ENCODE data around the gene FAM81A.

Gene FAM81A

DNA sequence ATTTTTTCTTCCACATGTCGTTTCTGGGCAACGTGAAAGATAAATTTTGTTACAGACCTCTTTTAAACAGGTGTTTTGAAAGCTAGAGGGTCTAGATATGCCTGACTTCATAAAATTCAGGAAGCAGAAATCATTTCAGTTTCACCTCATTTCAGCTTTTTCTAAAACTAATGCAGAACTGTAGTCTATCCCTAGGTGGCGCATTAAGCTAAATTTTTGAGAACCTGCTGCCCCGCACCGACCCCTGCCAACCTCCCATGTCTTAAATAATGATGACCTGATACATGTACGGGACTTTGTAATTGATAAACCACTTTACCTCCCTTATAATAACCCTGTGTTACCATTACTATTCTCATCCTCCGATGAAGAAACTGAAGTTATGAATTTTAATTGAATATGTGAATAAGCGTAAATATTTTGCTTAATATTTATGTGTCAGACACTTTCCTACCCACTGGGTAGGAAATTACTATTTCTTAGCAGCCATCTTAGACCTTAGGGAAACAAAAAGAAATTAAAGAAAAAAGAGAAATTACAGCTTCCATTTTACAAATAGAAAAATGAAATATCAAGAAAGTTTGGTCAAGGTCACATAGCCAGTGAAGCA lies 94.9 kb downstream of the FAM81A start:
- no peak for DNase-seq (ENCODE audit: low spot score)
- TF ChIP-seq, protein P1, sequence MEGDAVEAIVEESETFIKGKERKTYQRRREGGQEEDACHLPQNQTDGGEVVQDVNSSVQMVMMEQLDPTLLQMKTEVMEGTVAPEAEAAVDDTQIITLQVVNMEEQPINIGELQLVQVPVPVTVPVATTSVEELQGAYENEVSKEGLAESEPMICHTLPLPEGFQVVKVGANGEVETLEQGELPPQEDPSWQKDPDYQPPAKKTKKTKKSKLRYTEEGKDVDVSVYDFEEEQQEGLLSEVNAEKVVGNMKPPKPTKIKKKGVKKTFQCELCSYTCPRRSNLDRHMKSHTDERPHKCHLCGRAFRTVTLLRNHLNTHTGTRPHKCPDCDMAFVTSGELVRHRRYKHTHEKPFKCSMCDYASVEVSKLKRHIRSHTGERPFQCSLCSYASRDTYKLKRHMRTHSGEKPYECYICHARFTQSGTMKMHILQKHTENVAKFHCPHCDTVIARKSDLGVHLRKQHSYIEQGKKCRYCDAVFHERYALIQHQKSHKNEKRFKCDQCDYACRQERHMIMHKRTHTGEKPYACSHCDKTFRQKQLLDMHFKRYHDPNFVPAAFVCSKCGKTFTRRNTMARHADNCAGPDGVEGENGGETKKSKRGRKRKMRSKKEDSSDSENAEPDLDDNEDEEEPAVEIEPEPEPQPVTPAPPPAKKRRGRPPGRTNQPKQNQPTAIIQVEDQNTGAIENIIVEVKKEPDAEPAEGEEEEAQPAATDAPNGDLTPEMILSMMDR (IDR thresholded peaks at IDR 0.05; ENCODE audit: borderline replicate concordance, control extremely low read depth, extremely low read depth, insufficient read depth, missing control alignments), result peak; percentile 50
- in situ Hi-C loops (cut with MboI; ENCODE audit: low sequenced_read_pairs, unreplicated experiment), result no loop called here

DNA sequence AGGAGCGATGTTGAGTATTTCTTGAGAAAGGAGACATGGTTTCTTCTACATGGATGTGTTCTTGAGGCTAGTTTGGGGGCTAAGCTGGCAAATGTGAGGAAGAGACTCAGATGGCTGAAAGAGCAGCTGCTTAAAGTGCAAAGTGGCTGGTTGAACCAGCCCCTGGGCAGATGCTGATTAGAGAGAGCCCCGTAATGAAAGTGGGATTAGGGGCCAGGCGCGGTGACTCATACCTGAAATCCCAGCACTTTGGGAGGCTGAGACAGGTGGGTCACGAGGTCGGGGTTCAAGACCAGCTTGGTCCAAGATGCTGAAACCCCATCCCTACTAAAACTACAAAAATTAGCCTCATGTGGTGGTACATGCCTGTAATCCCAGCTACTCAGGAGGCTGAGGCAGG lies 98.6 kb downstream of the FAM81A start:
- TF ChIP-seq, protein P1 (IDR thresholded peaks at IDR 0.05; ENCODE audit: borderline replicate concordance, control extremely low read depth, extremely low read depth, insufficient read depth, missing control alignments), result no peak
- no peak for DNase-seq (ENCODE audit: low spot score)
- in situ Hi-C loops (cut with MboI; ENCODE audit: low sequenced_read_pairs, unreplicated experiment), result no loop called here

DNA sequence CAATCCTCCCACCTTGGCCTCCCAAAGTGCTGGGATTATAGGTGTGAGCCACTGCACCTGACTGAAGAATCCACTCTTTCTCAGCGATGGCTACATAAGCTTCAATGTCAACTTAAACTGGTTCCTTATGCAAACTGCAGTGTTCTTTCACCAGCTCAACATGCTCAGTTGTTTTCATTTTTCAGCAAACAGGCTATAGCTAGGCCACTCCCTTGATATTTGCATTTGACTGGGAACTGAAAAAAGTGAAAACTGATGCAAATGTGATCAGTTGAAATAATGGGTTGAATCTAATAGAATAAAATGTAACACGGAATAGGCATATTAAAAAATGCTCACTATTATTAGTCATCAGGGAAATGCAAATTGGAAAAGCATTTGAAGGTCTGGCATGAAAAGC lies 99.4 kb downstream of the FAM81A start:
- in situ Hi-C loops (cut with MboI; ENCODE audit: low sequenced_read_pairs, unreplicated experiment), result no loop called here
- no peak for DNase-seq (ENCODE audit: low spot score)
- TF ChIP-seq, protein P1 (IDR thresholded peaks at IDR 0.05; ENCODE audit: borderline replicate concordance, control extremely low read depth, extremely low read depth, insufficient read depth, missing control alignments), result no peak

DNA sequence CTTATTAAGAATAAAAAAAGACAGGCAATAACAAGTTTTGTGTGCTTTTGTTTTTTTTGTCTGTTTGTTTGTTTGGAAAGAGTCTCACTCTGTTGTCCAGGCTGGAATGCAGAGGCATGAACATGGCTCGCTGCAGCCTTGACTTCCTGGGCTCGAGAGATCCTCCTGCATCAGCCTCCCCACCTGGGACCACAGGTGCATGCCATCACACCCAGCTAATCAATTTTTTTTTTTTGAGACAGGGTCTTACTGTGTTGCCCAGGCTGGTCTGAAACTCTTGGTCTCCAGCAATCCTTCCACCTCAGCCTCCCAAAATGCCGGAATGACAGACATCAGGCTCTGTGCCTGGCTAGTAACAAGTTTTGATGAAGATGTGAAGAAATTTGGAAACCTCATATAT lies 100.5 kb downstream of the FAM81A start:
- DNase-seq (ENCODE audit: low spot score), result no peak
- TF ChIP-seq, protein P1 (IDR thresholded peaks at IDR 0.05; ENCODE audit: borderline replicate concordance, control extremely low read depth, extremely low read depth, insufficient read depth, missing control alignments), result no peak
- in situ Hi-C loops (cut with MboI; ENCODE audit: low sequenced_read_pairs, unreplicated experiment), result no loop called here

- TF ChIP-seq, protein P1 (IDR thresholded peaks at IDR 0.05; ENCODE audit: borderline replicate concordance, control extremely low read depth, extremely low read depth, insufficient read depth, missing control alignments), result no peak
- no peak for DNase-seq (ENCODE audit: low spot score)
- in situ Hi-C loops (cut with MboI; ENCODE audit: low sequenced_read_pairs, unreplicated experiment), result loop anchor here (10.0 kb wide), 1 partner anchor 85 kb away; no protein-coding TSS in a partner anchor
These were observed 101.8 kb downstream of the FAM81A start for GRCh38 chr15:59539799-59540198.

DNA sequence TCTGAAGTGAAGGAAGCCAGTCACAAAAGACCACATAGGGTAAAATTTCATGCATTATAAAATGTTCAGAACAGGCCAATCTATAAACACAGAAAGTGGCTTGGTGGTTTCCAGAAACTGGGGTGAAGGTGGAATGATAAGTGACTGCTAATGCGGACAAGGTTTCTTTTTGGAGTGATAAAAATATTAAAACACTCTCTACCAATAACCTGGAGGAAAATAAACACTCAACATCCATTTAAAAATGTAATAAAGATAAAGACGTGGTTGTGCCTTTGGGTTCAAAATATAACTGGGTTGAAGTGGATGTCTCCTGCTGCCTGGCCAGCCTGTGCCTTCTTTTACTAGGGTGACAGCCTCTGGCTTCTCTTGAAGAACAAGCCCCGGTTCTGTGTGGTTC lies 102.7 kb downstream of the FAM81A start:
- TF ChIP-seq, protein P1 (IDR thresholded peaks at IDR 0.05; ENCODE audit: borderline replicate concordance, control extremely low read depth, extremely low read depth, insufficient read depth, missing control alignments), result no peak
- in situ Hi-C loops (cut with MboI; ENCODE audit: low sequenced_read_pairs, unreplicated experiment), result loop anchor here (10.0 kb wide), 1 partner anchor 84 kb away; no protein-coding TSS in a partner anchor

More for the DNA sequence above, 102.7 kb downstream of the FAM81A start:
- no peak for DNase-seq (ENCODE audit: low spot score)
